Body of pancreas (tissue), 4 donors: ENCODE results near the gene ASTN1.

ENCODE experiments used
- POLR2A ChIP-seq, 3 donors: fragments of 450-650 bp; IDR thresholded peaks; one replicate each; pipeline ENCODE4 v1.6.1; 2016; ENCODE audit warnings: antibody characterized with exemption in 3 of 3, mild to moderate bottlenecking in 2 of 3
- TF ChIP-seq, protein P1 (sequence below), 7 experiments: fragments of 450-650 bp in 4 of 7; fragments of 200-600 bp in 3 of 7; sonication (generic) in 3 of 7; IDR thresholded peaks; one replicate each; pipeline ENCODE4 v1.5.1; 2016 to 2019; ENCODE audit warnings: antibody characterized with exemption in 7 of 7

DNA sequence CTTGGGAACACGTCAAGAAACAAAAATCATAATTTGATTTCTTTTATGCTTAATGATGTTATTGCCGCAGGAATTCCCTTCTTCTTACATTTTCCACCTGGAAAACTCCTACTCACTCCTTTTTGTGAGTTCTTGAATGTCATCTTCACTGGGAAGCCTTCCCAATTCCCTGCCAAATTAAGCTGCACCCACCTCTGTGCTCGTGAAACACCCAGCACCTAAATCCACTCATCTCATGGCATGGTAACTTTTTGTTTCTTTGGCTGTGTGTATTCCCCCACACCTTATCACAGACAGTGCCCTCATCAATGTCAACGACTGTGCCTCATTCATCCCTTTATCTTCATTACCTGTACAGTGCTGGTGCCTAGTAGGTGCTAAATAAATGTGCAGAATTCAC lies 45.6 kb downstream of the ASTN1 start:
- TF ChIP-seq, protein P1, sequence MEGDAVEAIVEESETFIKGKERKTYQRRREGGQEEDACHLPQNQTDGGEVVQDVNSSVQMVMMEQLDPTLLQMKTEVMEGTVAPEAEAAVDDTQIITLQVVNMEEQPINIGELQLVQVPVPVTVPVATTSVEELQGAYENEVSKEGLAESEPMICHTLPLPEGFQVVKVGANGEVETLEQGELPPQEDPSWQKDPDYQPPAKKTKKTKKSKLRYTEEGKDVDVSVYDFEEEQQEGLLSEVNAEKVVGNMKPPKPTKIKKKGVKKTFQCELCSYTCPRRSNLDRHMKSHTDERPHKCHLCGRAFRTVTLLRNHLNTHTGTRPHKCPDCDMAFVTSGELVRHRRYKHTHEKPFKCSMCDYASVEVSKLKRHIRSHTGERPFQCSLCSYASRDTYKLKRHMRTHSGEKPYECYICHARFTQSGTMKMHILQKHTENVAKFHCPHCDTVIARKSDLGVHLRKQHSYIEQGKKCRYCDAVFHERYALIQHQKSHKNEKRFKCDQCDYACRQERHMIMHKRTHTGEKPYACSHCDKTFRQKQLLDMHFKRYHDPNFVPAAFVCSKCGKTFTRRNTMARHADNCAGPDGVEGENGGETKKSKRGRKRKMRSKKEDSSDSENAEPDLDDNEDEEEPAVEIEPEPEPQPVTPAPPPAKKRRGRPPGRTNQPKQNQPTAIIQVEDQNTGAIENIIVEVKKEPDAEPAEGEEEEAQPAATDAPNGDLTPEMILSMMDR (IDR thresholded peaks at IDR 0.05): no peak
- TF ChIP-seq POLR2A (IDR thresholded peaks at IDR 0.05): no peak
